NCI-H2081 (cell line): ENCODE results near the gene TTPAL.
A peak's percentile ranks its signal among the peaks of the same experiment; 100 is the strongest.

Experiments used
- DNase-seq, 2 experiments: peaks; one replicate each; lab custom pipeline; 2025; lab: John Stamatoyannopoulos, UW

TTPAL gene, protein sequence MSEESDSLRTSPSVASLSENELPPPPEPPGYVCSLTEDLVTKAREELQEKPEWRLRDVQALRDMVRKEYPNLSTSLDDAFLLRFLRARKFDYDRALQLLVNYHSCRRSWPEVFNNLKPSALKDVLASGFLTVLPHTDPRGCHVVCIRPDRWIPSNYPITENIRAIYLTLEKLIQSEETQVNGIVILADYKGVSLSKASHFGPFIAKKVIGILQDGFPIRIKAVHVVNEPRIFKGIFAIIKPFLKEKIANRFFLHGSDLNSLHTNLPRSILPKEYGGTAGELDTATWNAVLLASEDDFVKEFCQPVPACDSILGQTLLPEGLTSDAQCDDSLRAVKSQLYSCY

DNA sequence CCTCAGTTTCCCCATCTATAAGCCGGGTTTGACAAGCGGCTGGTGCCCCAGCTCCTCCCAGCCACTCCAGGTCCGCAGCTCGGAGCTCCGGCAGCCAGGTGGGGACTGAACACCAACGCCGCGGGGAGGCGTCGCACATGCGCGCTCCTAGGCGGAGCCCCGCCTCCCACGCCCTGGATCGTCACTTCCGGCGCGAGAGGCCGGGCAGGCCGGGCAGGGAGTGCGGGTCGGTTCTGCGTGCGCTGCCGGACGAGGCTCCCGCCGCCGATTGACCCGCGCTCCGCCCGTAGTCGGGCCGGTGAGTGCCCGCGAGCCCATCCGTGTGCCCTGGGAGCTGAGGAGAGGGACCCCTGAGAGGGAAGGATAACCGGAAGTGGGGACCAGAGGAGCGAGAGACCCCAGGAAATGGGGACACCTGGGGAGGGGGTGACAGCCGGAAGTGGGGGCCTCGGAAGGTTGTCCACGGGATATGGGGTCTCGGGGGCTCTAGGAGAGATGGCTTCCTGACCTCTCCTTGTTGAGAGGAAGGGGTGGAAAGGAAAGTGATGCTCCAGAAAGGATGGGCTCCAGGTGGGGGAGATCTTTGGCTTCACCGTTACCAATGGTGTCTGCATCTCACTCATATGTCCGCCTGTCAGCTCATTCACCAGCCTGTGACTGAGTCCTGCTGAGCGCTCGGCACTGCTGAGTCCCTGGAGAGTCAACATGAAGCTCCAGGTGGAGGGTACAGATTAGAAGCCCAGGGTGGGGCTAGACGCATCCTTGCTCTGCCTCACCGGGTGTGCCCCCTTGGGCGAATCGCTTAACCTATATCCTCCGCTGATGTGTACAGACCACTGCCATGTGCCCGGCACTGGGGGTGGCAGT, at the start of gene TTPAL:
TSS of gene TTPAL (plus strand) at position 181 of the 867 bp plus-strand sequence. CDS start 4,126 bp downstream, outside the sequence.
- peak; percentile 89 to 94 for DNase-seq

DNA sequence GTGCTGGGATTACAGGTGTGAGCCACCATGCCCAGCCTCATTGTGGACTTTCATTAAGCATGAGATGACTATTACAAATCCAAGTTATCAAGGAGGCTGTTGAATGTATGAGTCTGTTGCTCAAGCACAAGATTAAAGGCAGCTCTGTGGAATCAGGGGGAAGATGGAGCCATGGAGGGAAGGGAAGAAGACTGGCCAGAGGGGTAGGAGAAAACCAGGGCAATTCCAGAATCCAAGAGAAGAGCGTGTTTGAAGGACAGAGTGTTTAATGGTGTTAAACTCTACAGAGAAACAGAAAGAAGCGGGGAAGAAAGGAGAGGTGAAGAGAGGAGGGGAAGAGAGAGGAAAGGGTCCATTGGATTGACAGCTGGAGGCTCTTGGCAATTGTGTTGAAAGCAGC, 49.8 kb upstream of the TTPAL start:
- DNase-seq: no peak

DNA sequence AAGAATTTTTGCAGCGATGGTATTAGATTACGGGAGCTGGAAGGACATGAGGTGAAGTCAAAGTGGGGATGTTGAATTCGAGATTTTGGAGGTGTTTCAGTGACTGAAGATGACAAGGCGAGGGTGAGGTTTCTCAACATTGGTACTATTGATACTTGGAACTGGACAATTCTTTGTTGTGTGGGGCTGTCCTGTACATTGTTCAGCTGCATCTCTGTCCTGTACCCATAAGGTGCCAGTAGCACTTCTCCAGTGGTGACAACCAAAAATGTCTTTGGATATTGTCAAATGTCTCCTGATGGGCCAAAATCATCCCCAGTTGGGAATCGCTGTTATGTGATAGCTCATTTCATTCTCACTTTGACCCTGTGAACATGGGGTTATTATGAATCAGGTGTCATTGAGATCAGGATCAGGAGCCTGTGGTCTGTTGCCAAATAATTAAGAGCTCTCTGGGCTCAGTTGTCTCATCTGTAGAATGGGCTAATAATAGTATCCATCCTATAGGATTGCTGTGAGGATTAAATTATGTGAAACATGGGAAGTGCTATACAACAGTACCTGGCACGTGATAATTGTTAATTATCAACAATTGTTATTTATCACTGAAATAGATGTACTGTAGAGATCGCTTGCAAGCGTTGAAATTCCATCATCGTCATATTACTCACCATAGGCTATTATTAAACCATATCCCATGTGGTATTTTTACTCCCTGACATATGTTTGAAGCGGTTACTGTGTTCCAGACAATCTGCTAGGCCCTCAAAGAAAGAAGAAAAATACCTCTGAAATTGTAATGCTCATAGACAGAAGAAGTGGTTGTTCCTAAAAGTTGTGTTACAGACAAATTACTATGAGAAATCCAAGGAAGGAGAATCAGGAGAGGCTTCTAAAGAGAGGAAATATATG, 48.5 kb upstream of the TTPAL start:
- DNase-seq: no peak

DNA sequence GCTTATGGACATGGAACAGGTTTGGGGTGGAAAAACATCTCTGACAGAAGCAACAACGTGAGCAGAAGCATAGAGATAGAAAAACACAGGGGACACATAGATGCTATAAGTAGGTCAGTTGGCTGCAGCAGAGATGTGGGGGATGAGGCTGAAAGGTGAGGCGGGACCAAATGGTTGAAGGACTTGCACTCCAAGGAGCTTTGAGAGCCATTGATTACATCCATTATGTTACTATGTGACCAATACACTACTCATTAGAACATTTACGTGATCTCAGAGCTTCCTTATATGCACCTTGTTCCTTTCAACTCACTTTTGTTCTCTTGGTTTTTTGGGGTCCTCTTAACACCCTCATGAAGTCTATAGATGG, 47.9 kb upstream of the TTPAL start:
- DNase-seq: no peak

DNA sequence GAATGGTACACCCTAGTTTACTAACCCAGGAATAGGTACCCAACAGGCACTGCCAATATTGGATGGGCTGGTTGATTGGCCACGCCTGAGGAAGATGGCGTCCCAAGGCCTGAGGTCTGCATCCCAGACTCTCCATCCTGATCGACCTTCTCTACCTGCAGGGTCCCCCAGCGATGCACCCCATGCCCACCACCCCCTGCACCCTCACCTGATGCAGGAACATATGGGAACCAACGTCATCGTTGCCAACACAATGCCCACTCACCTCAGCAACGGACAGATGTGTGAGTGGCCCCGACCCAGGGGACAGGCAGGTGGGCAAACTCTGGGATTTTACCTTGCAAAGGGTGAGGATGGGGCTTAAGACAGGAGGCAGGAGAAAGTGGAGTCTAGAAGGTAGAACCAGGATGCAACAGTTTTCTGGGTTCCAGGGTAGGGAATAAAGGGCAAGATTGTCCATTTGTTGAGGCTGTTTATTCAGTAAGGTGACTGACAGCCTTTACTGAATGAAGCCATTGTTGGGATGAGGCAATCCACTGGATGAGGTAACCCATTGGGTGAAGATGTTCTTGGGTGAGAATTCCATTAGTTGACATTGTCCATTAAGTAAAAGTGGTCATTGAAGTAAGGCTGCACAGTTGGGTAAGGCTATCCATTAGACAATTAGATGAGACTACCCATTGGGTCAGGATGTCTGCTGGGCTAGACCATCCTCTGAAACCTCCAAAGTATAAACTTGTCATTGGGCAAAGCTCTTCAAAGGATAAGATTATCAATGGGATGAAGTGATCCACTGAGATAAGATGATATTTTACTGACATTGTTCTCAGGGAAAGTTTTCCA, 47.3 kb upstream of the TTPAL start:
- no peak for DNase-seq

DNA sequence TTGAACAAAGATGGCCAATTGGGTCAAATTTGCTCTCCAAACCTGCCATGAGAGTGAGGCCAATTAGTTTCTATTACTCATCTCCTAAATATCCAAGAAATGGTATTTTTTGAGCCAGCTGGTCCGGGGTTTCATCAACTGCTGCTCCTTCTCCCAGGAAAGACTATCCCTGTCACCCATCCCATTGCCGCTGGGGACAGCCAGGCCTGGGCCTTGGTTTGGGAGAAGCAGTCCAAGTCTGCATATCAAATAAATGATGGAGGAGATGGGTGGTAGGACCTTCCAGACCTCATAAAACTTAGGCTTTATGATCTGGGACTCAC, 46.7 kb upstream of the TTPAL start:
- no peak for DNase-seq

DNA sequence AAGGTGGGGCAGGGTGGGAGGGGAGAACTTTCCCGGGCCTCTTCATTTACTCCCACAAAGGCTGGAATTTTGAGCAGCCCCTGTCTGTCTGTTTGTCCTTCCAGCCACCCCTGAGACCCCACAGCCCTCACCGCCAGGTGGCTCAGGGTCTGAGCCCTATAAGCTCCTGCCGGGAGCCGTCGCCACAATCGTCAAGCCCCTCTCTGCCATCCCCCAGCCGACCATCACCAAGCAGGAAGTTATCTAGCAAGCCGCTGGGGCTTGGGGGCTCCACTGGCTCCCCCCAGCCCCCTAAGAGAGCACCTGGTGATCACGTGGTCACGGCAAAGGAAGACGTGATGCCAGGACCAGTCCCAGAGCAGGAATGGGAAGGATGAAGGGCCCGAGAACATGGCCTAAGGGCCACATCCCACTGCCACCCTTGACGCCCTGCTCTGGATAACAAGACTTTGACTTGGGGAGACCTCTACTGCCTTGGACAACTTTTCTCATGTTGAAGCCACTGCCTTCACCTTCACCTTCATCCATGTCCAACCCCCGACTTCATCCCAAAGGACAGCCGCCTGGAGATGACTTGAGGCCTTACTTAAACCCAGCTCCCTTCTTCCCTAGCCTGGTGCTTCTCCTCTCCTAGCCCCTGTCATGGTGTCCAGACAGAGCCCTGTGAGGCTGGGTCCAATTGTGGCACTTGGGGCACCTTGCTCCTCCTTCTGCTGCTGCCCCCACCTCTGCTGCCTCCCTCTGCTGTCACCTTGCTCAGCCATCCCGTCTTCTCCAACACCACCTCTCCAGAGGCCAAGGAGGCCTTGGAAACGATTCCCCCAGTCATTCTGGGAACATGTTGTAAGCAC, 46.0 kb upstream of the TTPAL start:
- DNase-seq: no peak

DNA sequence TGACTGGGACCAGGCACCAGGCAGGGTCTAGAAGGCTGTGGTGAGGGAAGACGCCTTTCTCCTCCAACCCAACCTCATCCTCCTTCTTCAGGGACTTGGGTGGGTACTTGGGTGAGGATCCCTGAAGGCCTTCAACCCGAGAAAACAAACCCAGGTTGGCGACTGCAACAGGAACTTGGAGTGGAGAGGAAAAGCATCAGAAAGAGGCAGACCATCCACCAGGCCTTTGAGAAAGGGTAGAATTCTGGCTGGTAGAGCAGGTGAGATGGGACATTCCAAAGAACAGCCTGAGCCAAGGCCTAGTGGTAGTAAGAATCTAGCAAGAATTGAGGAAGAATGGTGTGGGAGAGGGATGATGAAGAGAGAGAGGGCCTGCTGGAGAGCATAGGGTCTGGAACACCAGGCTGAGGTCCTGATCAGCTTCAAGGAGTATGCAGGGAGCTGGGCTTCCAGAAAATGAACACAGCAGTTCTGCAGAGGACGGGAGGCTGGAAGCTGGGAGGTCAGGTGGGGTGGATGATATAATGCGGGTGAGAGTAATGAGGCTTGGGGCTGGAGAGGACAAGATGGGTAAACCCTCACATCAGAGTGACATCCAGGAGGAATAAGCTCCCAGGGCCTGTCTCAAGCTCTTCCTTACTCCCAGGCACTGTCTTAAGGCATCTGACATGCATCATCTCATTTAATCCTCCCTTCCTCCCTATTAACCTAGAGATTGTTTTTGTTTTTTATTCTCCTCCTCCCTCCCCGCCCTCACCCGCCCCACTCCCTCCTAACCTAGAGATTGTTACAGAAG, 45.2 kb upstream of the TTPAL start:
- no peak for DNase-seq

DNA sequence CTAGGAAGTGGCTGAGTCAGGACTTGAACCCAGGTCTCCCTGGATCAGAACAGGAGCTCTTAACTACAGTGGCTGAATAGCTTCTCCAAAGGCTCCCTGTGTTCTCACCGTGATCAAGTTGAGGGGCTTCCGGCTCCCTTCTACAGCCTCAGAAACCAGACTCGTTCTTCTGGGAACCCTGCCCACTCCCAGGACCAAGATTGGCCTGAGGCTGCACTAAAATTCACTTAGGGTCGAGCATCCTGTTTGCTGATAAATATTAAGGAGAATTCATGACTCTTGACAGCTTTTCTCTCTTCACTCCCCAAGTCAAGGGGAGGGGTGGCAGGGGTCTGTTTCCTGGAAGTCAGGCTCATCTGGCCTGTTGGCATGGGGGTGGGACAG, 44.6 kb upstream of the TTPAL start:
- DNase-seq: no peak

DNA sequence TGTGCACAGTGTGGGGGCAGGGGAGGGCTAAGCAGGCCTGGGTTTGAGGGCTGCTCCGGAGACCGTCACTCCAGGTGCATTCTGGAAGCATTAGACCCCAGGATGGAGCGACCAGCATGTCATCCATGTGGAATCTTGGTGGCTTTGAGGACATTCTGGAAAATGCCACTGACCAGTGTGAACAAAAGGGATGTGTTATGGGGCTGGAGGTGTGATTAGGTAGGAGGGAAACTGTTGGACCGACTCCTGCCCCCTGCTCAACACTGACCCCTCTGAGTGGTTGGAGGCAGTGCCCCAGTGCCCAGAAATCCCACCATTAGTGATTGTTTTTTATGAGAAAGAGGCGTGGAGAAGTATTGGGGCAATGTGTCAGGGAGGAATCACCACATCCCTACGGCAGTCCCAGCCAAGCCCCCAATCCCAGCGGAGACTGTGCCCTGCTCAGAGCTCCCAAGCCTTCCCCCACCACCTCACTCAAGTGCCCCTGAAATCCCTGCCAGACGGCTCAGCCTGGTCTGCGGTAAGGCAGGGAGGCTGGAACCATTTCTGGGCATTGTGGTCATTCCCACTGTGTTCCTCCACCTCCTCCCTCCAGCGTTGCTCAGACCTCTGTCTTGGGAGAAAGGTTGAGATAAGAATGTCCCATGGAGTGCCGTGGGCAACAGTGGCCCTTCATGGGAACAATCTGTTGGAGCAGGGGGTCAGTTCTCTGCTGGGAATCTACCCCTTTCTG, 44.0 kb upstream of the TTPAL start:
- no peak for DNase-seq

DNA sequence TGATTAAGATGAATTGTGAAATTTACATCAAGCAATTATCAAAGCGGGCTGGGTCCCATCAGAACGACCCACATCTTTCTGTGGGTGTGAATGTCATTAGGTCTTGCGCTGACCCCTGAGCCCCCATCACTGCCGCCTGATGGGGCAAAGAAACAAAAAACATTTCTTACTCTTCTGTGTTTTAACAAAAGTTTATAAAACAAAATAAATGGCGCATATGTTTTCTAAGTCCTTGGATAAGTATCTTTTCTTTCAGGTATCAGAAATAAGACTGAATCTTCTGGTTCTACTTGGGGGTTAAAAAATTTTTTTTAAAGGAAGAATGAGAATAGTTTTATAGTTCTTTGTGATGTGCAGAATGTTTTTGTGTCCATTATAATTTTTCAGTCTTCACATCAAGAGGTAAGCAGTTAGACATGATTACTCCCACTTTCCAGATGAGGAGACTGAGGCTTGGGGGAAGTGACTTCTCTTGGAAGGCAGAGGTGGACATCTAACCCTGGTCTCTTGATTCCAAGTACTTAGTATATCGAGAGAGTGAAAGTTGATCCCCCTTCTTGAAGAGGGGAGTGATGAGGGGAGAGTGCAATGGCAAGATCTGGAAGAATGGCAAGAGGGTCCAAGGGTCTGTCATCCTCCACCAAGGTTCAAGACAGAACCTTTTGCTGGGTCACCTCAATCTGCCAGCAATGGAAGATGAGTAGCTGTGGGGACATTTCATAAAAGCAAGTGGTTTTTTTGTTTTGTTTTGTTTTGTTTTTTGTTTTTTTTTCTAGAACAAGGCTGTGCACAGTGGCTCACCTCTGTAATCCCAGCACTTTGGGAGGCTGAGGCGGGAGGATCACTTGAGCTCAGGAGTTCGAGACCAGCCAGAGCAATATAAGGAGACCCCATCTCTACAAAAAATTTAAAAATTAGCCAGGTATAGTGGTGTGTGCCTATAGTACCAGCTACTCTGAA, 42.8 kb upstream of the TTPAL start:
- DNase-seq: no peak

DNA sequence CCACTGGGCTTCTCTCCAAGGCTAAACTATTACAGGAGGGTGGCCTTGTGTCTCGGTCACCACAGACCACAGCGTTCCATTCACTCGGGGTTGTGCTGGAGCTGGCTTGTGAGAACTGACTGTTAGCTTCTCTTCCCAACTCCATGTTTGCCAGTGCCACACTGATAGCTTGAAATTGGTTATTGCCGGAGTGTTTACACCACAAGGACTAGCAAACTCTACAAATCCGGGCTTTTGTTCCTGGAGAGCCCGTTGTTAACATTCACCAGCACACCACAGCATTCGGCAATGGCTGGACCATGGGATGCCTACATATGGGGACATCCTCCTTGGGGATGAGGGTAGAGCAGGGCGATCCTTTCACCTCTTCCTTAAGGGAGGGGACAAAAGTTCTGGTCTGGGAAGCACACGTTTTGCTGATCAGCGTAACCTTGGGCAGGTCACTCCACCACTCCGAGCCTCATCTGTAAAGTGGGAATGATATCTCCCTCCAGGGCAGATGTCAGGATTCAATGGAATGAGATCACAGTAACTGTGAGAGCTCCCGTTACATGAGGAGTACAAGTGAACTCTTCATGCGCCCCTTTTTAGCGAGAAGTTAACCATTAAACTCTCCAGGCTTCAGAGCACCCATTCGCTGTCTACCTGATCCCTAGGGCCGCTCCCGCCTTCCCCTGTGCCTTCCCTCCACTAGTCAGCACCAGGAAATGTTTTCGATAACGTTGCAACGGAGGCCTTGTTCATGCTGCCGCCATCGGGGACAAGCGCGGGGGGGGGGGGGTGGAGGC, 41.7 kb upstream of the TTPAL start:
- no peak for DNase-seq

DNA sequence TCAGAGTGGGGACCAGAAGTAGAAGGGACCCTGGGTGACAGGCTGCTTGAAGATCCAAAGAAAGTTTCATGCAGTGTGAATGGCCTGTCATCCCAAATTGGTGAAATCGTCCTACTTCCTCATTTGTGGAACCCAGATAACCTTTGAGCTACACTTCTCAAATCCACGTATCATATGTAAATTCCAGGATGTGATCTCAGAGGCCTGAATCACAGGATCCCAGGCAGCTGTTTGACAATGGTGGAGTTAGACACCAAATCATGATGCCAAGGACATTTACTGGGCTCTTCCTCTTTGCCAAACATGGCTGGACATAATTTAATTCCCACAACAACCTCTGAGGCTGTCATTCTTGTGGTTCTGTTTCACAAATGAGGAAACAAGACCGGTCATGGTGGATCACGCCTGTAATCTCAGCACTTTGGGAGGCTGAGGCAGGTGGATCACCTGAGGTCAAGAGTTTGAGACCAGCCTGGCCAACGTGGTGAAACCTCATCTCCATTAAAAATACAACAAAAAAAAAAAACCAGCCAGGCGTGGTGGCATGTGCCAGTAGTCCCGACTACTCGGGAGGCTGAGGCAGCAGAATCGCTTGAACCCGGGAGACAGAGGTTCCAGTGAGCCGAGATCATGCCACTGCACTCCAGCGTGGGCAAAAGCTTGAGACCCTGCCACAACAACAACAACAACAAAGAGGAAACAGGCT, 39.9 kb upstream of the TTPAL start:
- no peak for DNase-seq

DNA sequence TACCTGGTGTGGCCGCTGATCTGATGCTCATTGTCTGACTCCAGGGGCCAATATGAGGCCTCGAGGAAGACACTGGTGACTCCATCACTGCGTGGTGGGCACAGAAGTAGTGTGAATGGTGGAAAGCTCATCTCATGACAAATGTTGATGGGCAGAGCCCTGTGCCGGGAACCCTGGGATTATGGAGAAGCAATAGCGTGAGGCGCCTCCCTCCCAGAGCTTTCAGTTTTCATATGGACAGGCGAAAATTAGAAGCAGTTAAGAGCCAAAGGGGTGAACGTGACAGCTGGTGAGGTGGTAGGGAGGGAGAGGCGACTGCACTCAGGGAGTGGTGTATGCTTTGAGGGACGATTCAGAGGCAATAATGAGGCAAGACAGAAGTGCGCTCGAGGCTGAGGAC, 39.3 kb upstream of the TTPAL start:
- no peak for DNase-seq

DNA sequence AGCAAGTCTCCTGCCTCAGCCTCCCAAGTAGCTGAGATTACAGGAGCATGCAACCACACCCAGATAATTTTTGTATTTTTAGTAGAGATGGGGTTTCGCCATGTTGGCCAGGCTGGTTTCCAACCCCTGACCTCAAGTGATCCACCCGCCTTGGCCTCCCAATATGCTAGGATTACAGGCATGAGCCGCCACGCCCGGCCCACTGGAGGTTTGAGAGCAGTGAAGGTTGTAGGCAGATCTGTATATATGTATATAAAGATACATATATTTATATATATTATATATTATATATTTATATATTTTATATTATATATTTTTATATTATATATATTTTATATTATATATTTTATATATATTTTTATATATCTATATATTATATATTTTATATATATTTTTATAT, 38.2 kb upstream of the TTPAL start:
- DNase-seq: no peak

DNA sequence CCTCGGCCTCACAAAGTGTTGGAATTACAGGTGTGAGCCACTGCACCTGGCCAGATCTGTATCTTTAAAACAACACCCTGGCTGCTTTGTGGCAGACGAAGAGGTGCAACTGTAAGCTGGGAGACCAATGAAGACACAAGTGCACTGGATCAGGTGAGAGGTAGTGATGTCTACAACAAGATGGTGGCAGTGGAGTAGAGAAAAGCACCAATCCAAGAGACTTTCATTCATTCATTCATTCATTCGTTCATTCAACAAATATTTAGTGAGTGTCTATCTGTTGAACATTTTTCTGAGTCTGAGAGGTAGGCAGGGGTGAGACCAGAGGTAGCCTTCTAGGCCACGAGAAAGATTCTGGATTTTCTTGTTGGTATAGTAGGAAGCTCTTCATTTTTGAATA, 36.9 kb upstream of the TTPAL start:
- DNase-seq: no peak

DNA sequence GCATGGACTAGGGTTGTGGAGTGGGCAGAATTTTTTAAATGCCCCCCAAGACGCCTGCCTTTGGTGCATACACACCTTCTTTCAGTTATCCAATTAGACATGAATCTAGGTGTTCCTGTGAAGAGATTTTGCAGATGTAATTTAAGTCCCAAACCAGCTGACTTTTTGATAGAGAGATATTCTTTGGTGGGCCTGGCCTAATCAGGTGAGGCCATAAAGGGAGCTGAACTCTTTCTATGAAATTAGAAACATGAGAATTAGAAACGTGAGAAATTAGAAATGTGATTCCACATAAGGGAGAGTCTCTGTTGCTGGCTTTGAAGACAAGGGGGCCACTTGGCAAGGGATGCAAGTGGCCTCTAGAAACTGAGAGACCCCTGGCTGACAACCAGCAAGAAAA, 36.4 kb upstream of the TTPAL start:
- DNase-seq: no peak
